NCI-H1105 treated with DMSO at 0.1 percent for 48 hours (cell line): ENCODE results near the gene SULT1C3.

Experiments
- DNase-seq: peaks from one replicate; lab custom pipeline; 2025; lab: John Stamatoyannopoulos, UW

The SULT1C3 gene

DNA sequence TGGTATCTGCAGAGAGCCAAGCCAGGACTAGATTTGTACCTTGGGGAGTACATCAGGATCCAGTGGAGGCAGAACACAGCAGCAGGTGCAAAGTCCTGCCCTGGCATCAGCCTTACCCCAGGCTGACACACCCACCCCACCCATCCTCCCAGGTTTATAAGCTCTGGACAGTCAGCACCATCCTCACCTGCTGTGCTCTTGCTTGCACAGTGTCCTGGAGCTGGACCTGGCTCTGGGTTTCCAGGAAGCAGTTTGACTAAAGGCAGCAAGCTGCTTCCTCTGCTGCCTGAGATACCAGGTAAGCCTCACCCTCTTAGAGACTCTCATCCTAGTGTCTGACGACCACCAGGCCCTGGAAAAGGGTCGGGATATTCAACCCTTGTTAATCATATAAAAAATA, at the start of gene SULT1C3:
TSS of gene SULT1C3 (plus strand) at position 183 of the 400 bp plus-strand sequence. CDS start 7,227 bp downstream, outside the sequence.
- DNase-seq: no peak

DNA sequence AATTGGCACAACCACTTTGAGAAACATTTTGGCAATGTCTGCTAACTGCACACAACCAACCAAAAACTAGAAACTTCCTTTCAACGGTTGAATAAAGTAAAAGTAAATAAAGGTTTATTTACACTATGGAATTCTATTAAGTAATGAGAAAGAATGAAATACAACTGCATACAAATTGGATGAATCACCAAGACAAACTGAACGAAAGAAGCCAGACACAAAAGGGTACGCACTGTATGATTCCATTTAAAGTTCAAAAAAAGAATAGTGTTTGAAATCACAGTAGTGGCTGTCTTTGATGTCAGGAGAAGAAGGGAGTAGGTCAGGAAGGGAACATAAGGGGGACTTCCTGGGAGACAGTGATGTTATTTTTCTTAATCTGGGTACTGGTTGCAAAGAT, 46.5 kb upstream of the SULT1C3 start:
- no peak for DNase-seq

GRCh38 chr2:108194409-108195132, 45.2 kb upstream of the SULT1C3 start:
- DNase-seq: peak; percentile 19

DNA sequence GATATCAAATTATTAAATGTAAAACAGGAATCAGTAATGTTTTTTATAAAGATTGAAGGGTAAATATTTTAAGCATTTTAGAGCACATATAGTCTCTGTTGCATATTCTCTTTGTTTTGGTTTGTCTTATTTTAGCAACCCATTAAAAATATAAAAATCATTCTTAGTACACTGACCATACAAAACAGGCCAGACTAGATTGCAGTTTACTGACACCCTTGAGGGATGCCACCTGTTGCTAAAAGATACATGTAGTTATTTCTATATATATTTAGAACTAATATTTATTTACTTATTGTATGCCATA, 44.7 kb upstream of the SULT1C3 start:
- no peak for DNase-seq

DNA sequence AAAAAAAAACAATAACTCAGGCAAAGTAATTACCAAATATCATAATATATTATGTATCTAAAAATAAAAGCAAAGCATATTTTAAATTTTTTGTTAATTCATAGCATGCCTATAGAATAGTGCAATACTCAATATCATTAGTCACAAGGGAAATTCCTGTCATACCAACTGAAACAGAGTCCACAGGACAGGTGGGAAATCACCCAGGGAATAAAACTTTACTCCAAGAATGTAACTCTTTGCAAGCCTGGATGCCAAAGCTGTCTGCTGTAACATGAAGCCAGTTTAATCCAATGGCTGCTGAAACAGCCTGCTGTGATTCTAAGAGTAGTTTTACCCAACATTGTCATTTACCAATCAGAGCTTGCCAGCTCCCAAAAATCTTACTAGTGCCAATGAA, 40.0 kb upstream of the SULT1C3 start:
- no peak for DNase-seq

DNA sequence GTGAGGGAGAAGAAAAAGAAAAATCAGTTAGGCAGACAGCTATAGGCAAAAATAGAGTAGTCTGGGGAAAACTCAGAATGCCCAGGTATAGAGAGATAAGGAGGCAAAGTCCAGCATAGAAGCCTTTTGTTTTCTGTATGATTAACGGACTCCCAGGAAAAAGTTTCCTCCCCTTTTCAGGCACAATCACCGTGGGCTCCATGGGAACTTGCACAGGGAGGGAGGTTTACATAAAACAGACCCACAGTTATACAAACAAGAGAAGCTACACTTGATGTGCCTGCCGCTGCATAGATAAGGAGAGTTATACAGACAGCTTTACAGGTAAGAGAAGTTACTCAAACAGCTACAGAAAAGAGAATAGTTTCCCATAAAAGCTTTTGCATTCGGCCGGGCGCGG, 39.2 kb upstream of the SULT1C3 start:
- DNase-seq: no peak

DNA sequence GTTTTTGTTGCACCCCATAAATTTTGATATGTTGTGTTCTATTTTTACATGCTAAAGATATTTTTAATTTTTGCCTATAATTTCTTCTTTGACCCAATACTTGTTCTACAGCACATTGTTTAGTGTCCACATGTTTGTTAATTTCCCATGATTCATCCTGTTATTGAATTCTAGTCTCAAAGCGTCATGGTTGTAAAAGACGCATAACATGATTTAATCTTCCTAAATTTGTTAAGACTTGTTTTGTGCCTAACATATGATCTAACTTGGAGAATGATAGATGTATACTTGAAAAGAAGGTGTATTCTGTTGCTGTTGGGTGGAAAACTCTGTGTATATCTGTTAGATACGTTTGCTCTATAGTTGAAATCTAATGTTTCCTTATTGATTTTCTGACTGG, 27.1 kb upstream of the SULT1C3 start:
- DNase-seq: no peak

DNA sequence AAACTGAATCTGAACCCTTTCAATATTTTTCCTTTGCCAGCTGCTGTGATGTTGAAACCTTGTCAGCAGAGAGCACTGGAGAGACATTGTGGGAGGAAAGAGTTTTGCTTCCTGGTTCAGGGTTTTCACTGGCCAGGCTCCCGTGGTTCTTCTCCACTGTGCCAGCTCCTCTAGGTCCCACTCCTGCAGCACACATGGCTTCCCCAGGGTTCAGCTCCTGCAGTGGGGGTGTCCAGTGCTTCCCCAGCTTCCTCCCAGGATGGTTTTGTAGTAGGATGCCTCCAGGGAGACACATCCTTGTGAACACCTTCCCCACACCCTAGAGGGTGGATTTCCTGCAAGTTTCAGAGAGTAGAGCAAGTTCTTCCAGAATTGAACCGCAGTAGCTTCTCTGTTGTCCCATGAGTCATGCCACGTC, 24.0 kb upstream of the SULT1C3 start:
- DNase-seq: peak; percentile 2

DNA sequence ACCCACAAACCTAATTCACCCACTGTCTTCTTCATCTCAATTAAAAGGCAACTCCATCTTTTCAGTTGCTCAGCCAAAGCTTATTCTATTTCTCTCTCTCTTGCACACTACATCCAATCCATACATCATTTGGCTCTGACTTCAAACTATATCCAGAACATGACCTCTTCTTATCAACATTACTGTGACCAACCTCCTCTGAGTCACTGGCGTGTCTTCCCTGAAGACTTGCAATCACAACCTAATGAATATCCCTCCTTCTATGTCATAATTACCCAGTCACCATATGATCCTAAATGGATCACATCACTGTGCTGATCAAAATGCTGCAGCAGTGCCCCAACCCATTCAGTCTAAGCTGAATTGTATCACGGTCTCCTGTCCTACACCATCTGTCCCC, 22.6 kb upstream of the SULT1C3 start:
- DNase-seq: no peak

GRCh38 chr2:108219688-108220087, 20.1 kb upstream of the SULT1C3 start:
- DNase-seq: no peak

GRCh38 chr2:108220191-108220590, 19.6 kb upstream of the SULT1C3 start:
- no peak for DNase-seq

DNA sequence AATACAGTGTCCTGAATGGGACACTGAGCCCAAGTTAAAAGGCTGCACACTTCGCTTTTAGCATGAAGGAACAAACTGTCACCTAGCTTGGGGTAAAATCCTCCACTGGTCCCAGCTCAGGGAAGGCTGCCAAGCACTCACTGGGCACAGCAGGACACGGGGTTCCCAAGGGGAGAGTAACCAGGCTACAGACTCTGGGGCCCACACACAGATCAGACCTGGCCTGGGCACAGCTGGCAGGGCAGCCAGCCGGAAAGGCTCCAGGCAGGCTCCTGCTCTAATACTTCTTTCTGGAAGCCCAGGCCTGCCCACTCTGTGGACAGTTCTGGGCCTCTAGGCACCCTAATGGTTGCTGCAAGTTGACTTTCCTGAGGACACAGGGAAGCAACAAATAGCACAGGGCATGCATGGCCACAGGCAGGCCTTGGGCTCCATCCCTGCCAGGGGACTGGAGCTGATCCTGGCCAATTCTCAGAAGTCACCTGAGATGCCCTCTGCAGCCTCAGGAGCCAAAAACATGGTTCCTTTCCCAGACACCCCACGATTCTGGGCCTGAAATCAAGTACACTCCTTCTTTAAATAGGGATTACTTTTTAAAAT, 18.7 kb upstream of the SULT1C3 start:
- DNase-seq: no peak

DNA sequence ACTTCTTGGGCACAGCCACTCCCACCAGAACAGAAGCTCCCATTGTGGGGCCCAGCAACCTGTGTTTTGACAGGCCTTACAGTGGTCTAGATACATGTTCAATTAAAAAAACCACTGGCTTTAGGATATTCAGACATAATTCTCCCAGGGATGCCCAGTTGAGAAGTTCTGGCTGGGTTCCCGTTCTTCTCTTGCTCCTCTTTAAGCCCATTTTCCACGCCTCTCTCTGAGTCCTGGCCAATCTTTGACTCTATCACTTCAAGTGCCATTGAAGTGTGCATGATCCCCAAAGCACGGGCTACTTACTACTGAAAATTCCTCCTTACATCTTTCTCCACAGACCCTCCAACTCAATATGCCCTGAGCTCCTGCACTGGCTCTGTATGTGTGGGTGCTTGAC, 17.5 kb upstream of the SULT1C3 start:
- DNase-seq: no peak

GRCh38 chr2:108223573-108223972, 16.2 kb upstream of the SULT1C3 start:
- no peak for DNase-seq

DNA sequence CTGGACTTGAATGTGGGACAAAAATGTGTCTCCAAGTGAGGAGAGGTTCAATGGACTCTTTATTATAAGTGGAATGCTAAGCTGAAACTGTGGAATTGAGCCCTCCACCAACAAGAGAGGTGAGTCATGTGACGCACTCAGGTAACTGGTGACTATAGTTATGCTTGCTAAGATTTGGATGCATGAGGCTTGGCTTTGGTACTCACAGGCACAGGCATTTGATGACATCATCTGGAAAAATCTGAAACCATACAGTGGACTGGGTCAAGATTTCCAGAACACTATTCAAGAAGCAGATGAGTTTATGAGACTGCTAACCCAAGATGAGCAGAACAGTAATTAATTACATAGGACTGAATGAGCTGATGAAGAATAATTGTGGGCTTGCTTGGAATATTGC, 15.7 kb upstream of the SULT1C3 start:
- no peak for DNase-seq

DNA sequence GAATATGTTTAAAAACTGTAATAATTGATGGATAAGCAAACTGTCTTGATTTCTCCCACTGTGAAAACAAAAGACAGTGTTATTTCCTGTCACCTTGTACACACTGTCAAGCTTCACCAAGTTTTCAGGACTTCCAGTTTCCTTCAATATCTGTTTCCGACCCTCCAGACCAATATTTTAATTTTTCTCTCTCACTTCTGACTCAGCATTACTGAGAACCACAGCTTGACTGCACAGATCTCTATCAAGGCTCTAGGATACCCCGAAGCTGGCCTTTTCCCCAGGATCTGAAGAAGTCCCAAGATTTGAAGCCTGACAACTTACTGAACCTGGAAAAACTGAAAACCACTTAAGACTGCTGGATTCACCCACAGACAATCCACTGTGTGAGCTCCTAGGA, 13.2 kb upstream of the SULT1C3 start:
- DNase-seq: no peak

GRCh38 chr2:108228006-108228405, 11.8 kb upstream of the SULT1C3 start:
- DNase-seq: peak; percentile 35

GRCh38 chr2:108228537-108228936, 11.2 kb upstream of the SULT1C3 start:
- no peak for DNase-seq

- no peak for DNase-seq
These were observed 9.9 kb upstream of the SULT1C3 start for GRCh38 chr2:108229875-108230274.

DNA sequence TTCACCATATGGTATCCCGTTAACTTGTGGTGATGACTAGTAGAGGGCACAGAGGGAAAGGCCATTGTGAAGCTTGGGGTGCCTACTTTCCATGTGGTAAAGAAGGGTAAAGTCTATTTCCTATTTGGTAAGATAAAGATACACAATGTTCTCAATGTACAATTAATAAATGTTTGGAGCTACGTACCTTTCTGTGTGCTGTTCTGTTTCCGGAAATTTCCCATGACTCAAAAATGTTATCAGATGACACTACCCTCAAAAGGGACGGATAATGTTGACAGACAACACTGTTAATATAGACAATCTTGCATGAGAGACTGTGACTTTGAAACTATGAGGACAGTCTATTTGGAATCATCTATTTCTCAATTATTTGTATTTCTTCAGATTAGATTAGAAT, 4.2 kb upstream of the SULT1C3 start:
- DNase-seq: no peak

DNA sequence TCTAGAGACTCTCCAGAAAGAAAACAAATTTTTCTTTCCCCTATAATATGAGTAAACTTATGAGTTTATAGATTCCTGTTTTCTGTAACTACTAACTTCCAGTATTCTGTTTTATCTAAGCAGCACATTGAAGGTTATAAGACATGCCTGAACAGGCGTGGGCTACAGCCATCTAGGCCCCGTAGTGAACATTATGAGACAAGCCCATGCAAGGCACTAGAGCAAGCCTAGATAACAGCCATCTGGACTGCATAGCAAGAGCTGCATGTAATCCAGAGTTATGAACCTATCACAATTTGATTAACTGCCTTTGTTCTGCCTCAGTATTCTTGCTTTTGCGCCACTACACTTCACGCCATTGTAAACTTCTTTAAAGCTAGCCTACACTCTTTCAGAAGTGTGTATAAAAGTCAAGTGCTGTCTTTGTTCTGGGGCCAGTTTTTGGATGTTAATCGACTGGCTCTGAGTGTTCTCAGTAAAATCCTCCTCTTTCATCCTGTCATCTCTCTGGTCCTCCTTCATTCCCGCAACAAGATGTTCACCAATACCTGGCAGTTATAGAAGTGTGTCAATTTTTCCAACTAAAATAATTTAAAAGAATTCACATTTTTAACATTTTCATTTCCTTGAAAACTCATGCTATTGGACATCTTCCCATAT, 3.0 kb upstream of the SULT1C3 start:
- no peak for DNase-seq

- no peak for DNase-seq
These were observed 1.2 kb downstream of the SULT1C3 start for GRCh38 chr2:108240966-108241365.

- no peak for DNase-seq
These were observed 3.8 kb downstream of the SULT1C3 start for GRCh38 chr2:108243566-108243965.
